Upper lobe of right lung (tissue), 1 donor: ENCODE data around the gene KITLG. TPM values are rescaled to one million over a fixed set of nuclear protein-coding genes. Genes with fewer than 3 reads are reported as not detected.
"Not testable (repeated sequence)": the region's sequence is repeated elsewhere in the genome, so short reads cannot be mapped to it uniquely, and the experiment has no call there.

Experiments
- ATAC-seq: fragments of 200-7000 bp; cut with Tn5 transposase; one replicate; pipeline ENCODE4 v1.9.1; 2020; ENCODE audit warnings: mild to moderate bottlenecking, moderate library complexity
- DNase-seq: peaks from one replicate; pipeline ENCODE4 v3.0.0-alpha.2; 2020
- H3K27ac ChIP-seq: fragments of 200-600 bp; one replicate; pipeline ENCODE4 v1.8.0; 2022
- H3K27me3 ChIP-seq: fragments of 200-600 bp; one replicate; pipeline ENCODE4 v1.8.0; 2022; ENCODE audit warnings: mild to moderate bottlenecking
- H3K36me3 ChIP-seq: fragments of 200-600 bp; one replicate; pipeline ENCODE4 v1.8.0; 2022
- H3K4me1 ChIP-seq: fragments of 200-600 bp; one replicate; pipeline ENCODE4 v1.8.0; 2022
- H3K4me3 ChIP-seq: fragments of 200-600 bp; one replicate; pipeline ENCODE4 v1.8.0; 2022; ENCODE audit warnings: mild to moderate bottlenecking
- H3K9me3 ChIP-seq: fragments of 200-600 bp; one replicate; pipeline ENCODE4 v1.8.0; 2022
- intact Hi-C: fragments of 100-400 bp; cut with DNase I; formaldehyde crosslinking; loops from one replicate; pipeline ENCODE4 v1.11.0; 2022
- total RNA-seq: library from RNA; stranded (reverse); fragmentation: NEBNext Ultra II Directional; extraction: Animal tissue kit (Norgen Biotek cat#: 25700); gene quantifications from one replicate; pipeline ENCODE4 v1.2.1, GENCODE V29; 2021
- TF ChIP-seq, protein P1 (sequence below): fragments of 200-600 bp; IDR thresholded peaks from one replicate; pipeline ENCODE4 v1.8.0; 2022; ENCODE audit warnings: antibody characterized with exemption
- donor health status: DM: no; HTN: yes; CAD: no; lungs with severe emphysema.

The KITLG gene
- total RNA-seq, 1 donor from 2014 or later = 68.1 TPM

DNA sequence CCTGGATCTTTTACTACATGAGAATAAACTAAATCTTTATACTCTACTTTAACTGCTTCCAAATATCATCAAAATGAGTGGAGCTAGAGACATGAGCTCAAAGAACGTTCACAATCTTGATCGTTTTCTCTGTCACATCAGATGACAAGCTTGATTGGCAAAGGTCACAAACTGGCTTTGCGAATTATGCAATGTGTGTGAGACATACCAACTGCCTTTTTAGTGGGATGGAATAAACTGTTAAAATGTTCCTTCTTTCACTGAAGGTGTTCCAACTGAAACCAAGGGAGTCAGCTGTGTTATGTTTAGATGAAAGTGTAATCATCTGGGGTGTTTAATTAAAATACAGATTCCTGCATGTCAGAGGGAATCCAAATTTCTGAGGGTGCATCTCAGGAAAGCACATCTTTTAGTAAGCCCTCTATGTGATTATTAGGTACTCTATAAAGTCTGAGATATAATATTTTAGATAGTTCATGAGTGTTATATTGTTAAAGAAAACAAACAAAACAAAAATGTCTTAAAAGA lies 21.9 kb downstream of the KITLG start:
- DNase-seq (no peak), ATAC-seq (no peak)
- TF ChIP-seq, protein P1, sequence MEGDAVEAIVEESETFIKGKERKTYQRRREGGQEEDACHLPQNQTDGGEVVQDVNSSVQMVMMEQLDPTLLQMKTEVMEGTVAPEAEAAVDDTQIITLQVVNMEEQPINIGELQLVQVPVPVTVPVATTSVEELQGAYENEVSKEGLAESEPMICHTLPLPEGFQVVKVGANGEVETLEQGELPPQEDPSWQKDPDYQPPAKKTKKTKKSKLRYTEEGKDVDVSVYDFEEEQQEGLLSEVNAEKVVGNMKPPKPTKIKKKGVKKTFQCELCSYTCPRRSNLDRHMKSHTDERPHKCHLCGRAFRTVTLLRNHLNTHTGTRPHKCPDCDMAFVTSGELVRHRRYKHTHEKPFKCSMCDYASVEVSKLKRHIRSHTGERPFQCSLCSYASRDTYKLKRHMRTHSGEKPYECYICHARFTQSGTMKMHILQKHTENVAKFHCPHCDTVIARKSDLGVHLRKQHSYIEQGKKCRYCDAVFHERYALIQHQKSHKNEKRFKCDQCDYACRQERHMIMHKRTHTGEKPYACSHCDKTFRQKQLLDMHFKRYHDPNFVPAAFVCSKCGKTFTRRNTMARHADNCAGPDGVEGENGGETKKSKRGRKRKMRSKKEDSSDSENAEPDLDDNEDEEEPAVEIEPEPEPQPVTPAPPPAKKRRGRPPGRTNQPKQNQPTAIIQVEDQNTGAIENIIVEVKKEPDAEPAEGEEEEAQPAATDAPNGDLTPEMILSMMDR = no peak
- no peaks in the 10 kb centered on the region for H3K36me3 ChIP-seq
- H3K27me3 ChIP-seq = no peaks in the 10 kb centered on the region
- H3K27ac ChIP-seq = peak overlapping the region; percentile 43
- no peak overlapping the region for H3K4me3 ChIP-seq
- intact Hi-C loops = no loop called here
- no peaks in the 10 kb centered on the region for H3K9me3 ChIP-seq
- H3K4me1 ChIP-seq = peaks cover 34% of the 10 kb centered on the region

DNA sequence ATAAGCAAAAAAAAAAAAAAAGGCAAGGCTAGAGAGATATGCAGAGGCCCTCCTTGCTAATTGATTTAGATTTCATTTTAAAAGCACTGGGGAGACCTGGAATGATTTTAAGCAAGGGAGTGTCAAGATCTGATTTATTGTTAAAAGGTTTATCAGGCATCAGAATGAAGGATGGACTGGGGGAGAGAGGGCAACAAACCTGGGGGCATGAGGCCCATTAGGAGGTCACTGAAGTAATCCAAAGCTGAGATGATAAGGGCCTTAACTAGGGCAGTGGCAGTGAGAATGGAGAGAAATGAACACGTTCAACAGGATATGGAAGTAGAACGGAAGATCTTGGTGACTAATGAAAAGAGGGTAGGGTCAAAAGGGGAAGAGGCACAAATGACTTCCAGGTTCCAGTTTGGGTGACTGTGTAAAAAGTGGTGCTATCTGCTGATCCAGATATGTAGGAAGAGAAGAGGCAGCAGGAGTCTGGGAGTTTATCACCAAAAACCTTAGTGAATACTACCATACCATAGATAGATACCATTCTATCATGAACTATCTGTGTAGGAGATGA lies 24.0 kb downstream of the KITLG start:
- Histone ChIP-seq H3K36me3 (no peaks in the 10 kb centered on the region), H3K4me1 (peaks cover 50% of the 10 kb centered on the region), H3K27me3 (no peaks in the 10 kb centered on the region), H3K9me3 (no peaks in the 10 kb centered on the region), H3K4me3 (no peak overlapping the region), H3K27ac (no peak overlapping the region)
- TF ChIP-seq, protein P1 = no peak
- DNase-seq (no peak), ATAC-seq (no peak)
- intact Hi-C loops = no loop called here

DNA sequence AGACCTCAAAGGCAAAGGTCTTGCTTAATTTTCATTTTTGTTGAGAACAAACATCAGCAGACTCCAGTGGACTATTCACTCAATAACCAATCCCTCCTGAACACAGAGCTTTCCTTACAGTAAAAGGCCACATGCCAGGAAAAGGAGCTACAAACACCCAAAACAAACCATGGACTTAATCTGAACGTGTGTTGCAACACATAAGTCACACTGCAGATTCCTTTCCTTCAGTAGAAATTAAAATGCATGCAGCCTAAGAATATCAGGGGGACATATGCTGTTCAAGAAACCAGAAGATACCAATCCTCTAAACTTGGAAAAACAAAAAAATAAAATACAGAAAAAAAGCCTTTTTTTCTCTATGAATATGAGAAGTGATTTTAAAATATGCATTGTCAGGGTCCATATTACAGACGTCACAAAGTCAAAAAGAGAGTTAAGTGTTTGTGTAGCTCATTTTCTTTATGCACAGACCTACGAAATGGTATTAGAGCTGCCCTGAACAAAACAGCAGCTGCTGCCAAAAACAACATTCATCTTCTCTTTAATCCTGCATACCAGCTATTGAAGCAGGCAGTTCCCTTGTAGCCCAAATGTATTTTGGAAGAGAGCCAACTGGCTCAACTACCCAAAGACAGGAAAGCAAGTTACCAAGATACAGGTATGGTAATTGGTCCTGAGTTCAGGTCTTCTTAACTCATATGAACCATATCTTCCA lies 26.2 kb downstream of the KITLG start:
- H3K27ac ChIP-seq = peak overlapping the region; percentile 42

DNA sequence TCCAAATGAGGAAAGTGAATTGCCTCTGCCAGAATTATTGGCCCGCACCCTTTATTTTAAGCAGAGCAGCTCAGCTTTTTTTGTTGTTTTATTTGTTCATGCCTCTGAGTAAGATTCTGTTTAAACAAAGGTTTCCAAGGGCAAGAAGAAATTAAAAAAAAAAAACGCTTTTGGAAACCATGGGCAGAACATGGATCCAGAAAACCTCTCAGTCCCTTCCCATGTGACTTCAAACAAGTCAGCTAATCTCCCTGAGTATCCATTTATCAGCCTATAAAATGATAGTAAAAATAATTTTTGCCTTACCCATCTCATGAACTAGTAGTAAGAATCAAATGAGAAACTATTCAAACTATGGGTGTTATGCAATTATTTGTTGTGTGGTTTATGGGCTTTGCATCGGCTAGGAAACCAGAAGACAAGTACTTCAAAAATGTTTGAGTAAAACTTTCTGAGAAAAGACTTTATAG lies 27.6 kb downstream of the KITLG start:
- H3K27ac ChIP-seq = peak overlapping the region; percentile 42
- no peaks in the 10 kb centered on the region for H3K9me3 ChIP-seq
- no peaks in the 10 kb centered on the region for H3K27me3 ChIP-seq
- H3K36me3 ChIP-seq = no peaks in the 10 kb centered on the region
- DNase-seq = no peak
- peaks cover 49% of the 10 kb centered on the region for H3K4me1 ChIP-seq
- TF ChIP-seq, protein P1 = no peak
- peak; percentile 21 for ATAC-seq
- H3K4me3 ChIP-seq = no peak overlapping the region
- intact Hi-C loops = no loop called here

More for the DNA sequence above, 26.2 kb downstream of the KITLG start:
- peaks cover 53% of the 10 kb centered on the region for H3K4me1 ChIP-seq
- H3K36me3 ChIP-seq = no peaks in the 10 kb centered on the region
- H3K4me3 ChIP-seq = no peak overlapping the region
- H3K9me3 ChIP-seq = no peaks in the 10 kb centered on the region
- intact Hi-C loops = no loop called here
- ATAC-seq (peak; percentile 64), DNase-seq (no peak)
- no peaks in the 10 kb centered on the region for H3K27me3 ChIP-seq
- TF ChIP-seq, protein P1 = no peak

DNA sequence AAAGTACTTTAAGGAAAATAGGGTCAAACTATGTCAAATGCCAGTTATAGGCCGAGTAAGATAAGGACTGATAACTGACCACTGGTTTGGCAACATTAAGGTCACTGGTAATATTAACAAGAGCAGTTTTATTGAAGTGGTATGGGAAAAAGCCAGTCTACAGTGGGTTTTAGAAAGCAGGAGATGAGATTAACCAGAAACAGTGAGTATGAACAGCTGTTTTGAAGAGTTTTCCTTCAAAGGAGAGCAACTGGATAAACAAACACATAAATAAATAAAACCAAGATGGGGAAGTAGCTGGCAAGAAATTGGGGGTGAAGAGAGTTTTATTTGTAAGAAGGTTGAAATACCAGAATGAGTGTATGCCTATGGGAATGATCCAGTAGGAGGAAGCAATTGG lies 30.3 kb downstream of the KITLG start:
- H3K36me3 ChIP-seq = peaks cover 3% of the 10 kb centered on the region
- no peaks in the 10 kb centered on the region for H3K27me3 ChIP-seq
- TF ChIP-seq, protein P1 = no peak
- ATAC-seq (no peak), DNase-seq (no peak)
- H3K4me3 ChIP-seq = no peak overlapping the region
- intact Hi-C loops = no loop called here
- no peak overlapping the region for H3K27ac ChIP-seq
- H3K4me1 ChIP-seq = peaks cover 59% of the 10 kb centered on the region
- no peaks in the 10 kb centered on the region for H3K9me3 ChIP-seq

DNA sequence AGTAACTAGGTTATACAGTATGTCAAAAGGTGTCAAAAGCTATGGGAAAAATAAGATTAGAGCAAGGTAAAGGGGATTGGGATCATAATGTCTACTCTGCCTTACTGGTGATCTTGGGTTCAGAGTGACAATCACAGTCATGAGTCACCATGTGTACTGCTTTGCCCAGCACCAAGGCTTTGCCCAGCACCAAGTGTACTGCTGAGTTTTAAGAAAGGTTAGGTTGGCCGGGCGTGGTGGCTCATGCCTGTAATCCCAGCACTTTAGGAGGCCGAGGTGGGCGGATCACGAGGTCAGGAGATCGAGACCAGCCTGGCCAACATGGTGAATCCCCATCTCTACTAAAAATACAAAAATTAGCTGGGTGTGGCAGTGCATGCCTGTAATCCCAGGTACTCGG lies 32.3 kb downstream of the KITLG start:
- DNase-seq, H3K4me3 ChIP-seq, H3K9me3 ChIP-seq, H3K27me3 ChIP-seq, H3K27ac ChIP-seq, ATAC-seq, intact Hi-C loops: not testable (repeated sequence)
- Histone ChIP-seq H3K36me3 (peaks cover 10% of the 10 kb centered on the region), H3K4me1 (peaks cover 42% of the 10 kb centered on the region)
